Nephron (organoid): Measurements from ENCODE around the gene TXK.
A peak's percentile ranks its signal among the peaks of the same experiment; 100 is the strongest.

ENCODE experiments used
- H3K27ac Mint-ChIP-seq, 3 experiments: 2 replicates each; pipeline ENCODE4 v1.8.0; 2020; ENCODE audit warnings: mixed read lengths in 3 of 3, mild to moderate bottlenecking in 2 of 3, moderate library complexity in 1 of 3
- H3K27me3 Mint-ChIP-seq: 2 replicates; pipeline ENCODE4 v1.8.0; 2021; ENCODE audit warnings: low read depth, mild to moderate bottlenecking, moderate library complexity, mixed read lengths
- H3K36me3 Mint-ChIP-seq: 2 replicates; pipeline ENCODE4 v1.8.0; 2020; ENCODE audit warnings: low read depth, mixed read lengths
- H3K4me1 Mint-ChIP-seq: 2 replicates; pipeline ENCODE4 v1.8.0; 2020; ENCODE audit warnings: mixed read lengths
- H3K4me3 Mint-ChIP-seq, 3 experiments: 2 replicates each; pipeline ENCODE4 v1.8.0; 2020; ENCODE audit warnings: mild to moderate bottlenecking in 3 of 3, mixed read lengths in 3 of 3, moderate library complexity in 2 of 3
- H3K9me3 Mint-ChIP-seq: 2 replicates; pipeline ENCODE4 v1.8.0; 2020; ENCODE audit warnings: mixed read lengths
- TF ChIP-seq, protein P1 (sequence below), 3 experiments: fragments of 200-600 bp; sonication (generic); IDR thresholded peaks; one replicate each; pipeline ENCODE4 v1.5.0; 2021; ENCODE audit warnings: antibody characterized with exemption in 3 of 3; ENCODE audit not compliant: unreplicated experiment in 3 of 3

TXK gene

DNA sequence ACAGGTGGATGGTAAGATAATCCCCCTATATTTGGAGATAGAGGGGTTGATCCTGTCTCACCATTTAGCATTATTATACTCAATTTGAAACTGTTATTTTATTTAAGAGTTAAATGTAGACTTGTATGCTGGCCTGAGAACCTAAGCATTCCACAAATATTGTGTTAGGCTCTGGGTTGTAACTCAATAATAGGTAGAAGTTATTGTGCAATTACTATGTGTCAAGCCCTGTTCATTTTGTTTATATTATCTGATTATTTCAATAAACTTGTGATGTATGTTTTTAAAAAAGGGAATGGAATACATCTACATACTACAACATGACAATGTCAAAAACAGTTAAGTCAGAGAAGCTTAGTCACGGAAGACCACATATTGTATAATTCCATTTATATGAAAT is 13.6 kb upstream of the TXK start:
- Mint-ChIP-seq H3K4me3 (no peak overlapping the region), H3K36me3 (peaks cover 2% of the 10 kb centered on the region), H3K27me3 (no peaks in the 10 kb centered on the region), H3K9me3 (peaks cover 2% of the 10 kb centered on the region), H3K4me1 (no peaks in the 10 kb centered on the region), H3K27ac (no peak overlapping the region)
- TF ChIP-seq, protein P1, sequence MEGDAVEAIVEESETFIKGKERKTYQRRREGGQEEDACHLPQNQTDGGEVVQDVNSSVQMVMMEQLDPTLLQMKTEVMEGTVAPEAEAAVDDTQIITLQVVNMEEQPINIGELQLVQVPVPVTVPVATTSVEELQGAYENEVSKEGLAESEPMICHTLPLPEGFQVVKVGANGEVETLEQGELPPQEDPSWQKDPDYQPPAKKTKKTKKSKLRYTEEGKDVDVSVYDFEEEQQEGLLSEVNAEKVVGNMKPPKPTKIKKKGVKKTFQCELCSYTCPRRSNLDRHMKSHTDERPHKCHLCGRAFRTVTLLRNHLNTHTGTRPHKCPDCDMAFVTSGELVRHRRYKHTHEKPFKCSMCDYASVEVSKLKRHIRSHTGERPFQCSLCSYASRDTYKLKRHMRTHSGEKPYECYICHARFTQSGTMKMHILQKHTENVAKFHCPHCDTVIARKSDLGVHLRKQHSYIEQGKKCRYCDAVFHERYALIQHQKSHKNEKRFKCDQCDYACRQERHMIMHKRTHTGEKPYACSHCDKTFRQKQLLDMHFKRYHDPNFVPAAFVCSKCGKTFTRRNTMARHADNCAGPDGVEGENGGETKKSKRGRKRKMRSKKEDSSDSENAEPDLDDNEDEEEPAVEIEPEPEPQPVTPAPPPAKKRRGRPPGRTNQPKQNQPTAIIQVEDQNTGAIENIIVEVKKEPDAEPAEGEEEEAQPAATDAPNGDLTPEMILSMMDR (IDR thresholded peaks at IDR 0.05; ENCODE audit: unreplicated experiment in 3 of 3), result no peak

DNA sequence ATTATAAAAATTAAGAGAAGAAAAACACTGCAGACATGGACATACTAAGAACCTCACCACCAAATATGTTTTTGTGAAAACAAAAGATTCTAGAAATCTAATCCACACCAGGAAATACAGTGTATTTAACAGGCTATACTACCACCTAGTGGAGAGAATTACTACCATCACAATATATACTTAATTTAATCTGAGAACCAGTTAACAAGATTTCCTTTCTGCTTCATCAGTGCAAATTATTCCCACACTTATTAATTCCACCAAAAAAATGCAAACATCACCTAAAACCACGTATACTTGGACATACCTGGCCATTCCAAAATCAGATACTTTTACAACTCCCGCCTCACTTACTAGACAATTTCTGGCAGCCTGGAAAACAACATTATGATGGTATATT is 7.0 kb upstream of the TXK start:
- Mint-ChIP-seq H3K36me3 (no peaks in the 10 kb centered on the region), H3K27ac (no peak overlapping the region), H3K9me3 (no peaks in the 10 kb centered on the region), H3K27me3 (no peaks in the 10 kb centered on the region), H3K4me3 (no peak overlapping the region), H3K4me1 (no peaks in the 10 kb centered on the region)
- TF ChIP-seq, protein P1 (IDR thresholded peaks at IDR 0.05; ENCODE audit: unreplicated experiment in 3 of 3), result peak; percentile 51 to 74 (median 56)

DNA sequence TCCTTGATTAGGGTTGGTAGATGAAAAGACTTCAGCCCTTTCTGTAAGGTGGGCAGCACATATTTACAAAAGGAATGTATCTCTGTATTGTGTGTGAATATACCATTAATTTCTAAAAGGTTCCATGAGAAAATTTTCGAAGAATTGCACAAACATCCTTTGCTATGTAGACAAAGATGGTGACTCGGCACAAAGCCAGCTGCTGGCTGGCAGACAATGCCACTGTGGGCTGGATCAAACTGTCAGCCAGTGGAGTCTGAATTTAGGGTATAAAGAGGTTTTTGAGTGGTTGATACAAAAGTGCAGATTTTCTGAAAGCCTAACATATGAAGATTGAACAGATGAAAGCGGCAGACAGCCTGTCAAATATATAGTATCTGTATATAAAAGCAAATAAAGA is 5.6 kb upstream of the TXK start:
- Mint-ChIP-seq H3K4me3 (no peak overlapping the region), H3K27ac (no peak overlapping the region), H3K4me1 (no peaks in the 10 kb centered on the region), H3K27me3 (no peaks in the 10 kb centered on the region), H3K36me3 (peaks cover 4% of the 10 kb centered on the region), H3K9me3 (no peaks in the 10 kb centered on the region)
- TF ChIP-seq, protein P1 (IDR thresholded peaks at IDR 0.05; ENCODE audit: unreplicated experiment in 3 of 3), result no peak

DNA sequence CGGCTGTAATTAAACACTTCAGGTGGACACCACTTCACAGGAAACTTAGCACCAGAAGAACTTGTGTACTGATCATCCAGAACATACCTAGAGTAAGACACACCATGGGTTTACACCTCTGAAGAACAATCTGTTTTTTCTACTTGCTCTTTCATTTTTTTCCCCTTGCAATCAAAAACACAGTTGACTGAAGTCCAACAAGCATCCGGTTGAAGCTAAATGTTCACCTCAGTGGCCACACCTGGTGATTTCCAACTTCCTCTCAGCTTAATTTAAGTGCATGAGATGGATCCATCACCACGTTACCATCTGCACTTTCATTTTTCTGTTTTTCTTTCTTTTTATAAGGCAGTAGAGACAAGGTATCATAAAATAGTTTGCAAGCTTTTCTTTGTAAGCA is 4.9 kb upstream of the TXK start:
- Mint-ChIP-seq H3K27ac (no peak overlapping the region), H3K36me3 (peaks cover 4% of the 10 kb centered on the region), H3K4me1 (peaks cover 1% of the 10 kb centered on the region), H3K27me3 (no peaks in the 10 kb centered on the region), H3K4me3 (no peak overlapping the region), H3K9me3 (no peaks in the 10 kb centered on the region)
- TF ChIP-seq, protein P1 (IDR thresholded peaks at IDR 0.05; ENCODE audit: unreplicated experiment in 3 of 3), result no peak

DNA sequence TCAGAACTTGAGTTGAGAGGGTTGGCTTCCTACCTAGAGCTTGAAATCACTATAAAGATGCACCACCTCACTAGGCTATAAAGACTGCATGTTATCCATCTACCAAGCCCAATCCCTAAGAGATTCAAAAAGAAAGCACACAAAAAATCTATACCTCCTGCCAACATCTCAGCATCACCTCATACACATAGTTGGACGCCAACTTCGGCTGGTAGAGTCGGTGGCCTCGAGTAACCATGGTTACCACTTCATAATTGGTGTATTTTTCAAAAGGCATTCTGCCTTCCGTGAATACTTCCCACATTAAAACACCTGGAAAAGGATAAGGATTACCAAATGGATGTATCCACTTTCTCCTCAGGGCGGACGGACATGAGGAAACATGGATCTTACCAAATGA is 4.5 kb upstream of the TXK start:
- Mint-ChIP-seq H3K9me3 (no peaks in the 10 kb centered on the region), H3K27ac (no peak overlapping the region), H3K27me3 (no peaks in the 10 kb centered on the region), H3K4me3 (no peak overlapping the region), H3K4me1 (peaks cover 5% of the 10 kb centered on the region), H3K36me3 (peaks cover 4% of the 10 kb centered on the region)
- TF ChIP-seq, protein P1 (IDR thresholded peaks at IDR 0.05; ENCODE audit: unreplicated experiment in 3 of 3), result no peak

DNA sequence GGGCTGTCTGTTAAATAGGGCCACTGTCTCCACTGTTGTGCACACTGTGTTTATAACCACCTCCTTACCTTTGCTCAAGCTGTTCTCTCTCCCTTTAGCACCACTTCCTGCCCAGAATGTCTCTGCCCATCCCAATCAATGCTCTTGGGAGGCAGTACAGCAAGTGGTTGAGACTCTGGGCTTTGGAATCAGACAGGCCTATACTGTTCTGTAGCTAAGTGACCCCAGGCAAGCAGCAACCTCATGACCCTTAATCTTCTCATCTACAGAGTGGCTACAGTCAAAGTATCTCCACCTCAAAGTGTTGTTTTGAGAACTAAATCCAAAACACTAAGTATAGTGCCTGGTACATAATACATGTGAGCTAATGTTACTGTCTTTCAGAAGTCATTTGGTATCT is 3.8 kb upstream of the TXK start:
- Mint-ChIP-seq H3K27ac (no peak overlapping the region), H3K4me1 (peaks cover 6% of the 10 kb centered on the region)
- TF ChIP-seq, protein P1 (IDR thresholded peaks at IDR 0.05; ENCODE audit: unreplicated experiment in 3 of 3), result no peak

More for the DNA sequence above, 3.8 kb upstream of the TXK start:
- Mint-ChIP-seq H3K9me3 (no peaks in the 10 kb centered on the region), H3K4me3 (no peak overlapping the region), H3K36me3 (peaks cover 4% of the 10 kb centered on the region), H3K27me3 (no peaks in the 10 kb centered on the region)
